DND-41 (cell line): ENCODE results near the gene SLC38A8.

Source experiments
- ATAC-seq: fragments of 200-7000 bp; cut with Tn5 transposase; 3 replicates; pipeline ENCODE4 v1.9.1; 2021; ENCODE audit warnings: low read depth; ENCODE audit not compliant: insufficient read depth
- DNase-seq: peaks from one replicate; pipeline ENCODE4 v3.0.0-alpha.2; 2020
- H2AFZ ChIP-seq: 2 replicates; pipeline ENCODE4 v1.6.0; 2012; ENCODE audit warnings: low read depth, low read length
- H3K27ac ChIP-seq: 2 replicates; pipeline ENCODE4 v1.5.1; 2012; ENCODE audit warnings: low read length, inconsistent platforms
- H3K27me3 ChIP-seq: fragments of 200-600 bp; sonication (generic); 2 replicates; pipeline ENCODE4 v1.6.0; 2012; ENCODE audit warnings: low read length, mild to moderate bottlenecking, inconsistent platforms; ENCODE audit not compliant: insufficient read depth, poor library complexity
- H3K36me3 ChIP-seq: 2 replicates; pipeline ENCODE4 v1.5.1; 2012; ENCODE audit warnings: low read length, inconsistent platforms; ENCODE audit not compliant: insufficient read depth
- H3K4me1 ChIP-seq: 2 replicates; pipeline ENCODE4 v1.5.1; 2012; ENCODE audit warnings: mild to moderate bottlenecking, low read length; ENCODE audit not compliant: insufficient read depth
- H3K4me2 ChIP-seq: 2 replicates; pipeline ENCODE4 v1.6.0; 2012; ENCODE audit warnings: mild to moderate bottlenecking, moderate library complexity, low read length, inconsistent platforms; ENCODE audit not compliant: insufficient read depth
- H3K4me3 ChIP-seq, 2 experiments: fragments of 200-600 bp in 1 of 2; shearing (Covaris generic) in 1 of 2; 2 replicates each; pipeline ENCODE4 v1.5.1; 2012 to 2016; ENCODE audit warnings: inconsistent platforms in 2 of 2, low read length in 2 of 2, mild to moderate bottlenecking in 2 of 2, low read depth in 1 of 2, moderate library complexity in 1 of 2
- H3K79me2 ChIP-seq: 2 replicates; pipeline ENCODE4 v1.6.0; 2012; ENCODE audit warnings: low read length, inconsistent platforms; ENCODE audit not compliant: insufficient read depth
- H3K9ac ChIP-seq: 2 replicates; pipeline ENCODE4 v1.6.0; 2012; ENCODE audit warnings: low read depth, mild to moderate bottlenecking, inconsistent platforms, low read length, moderate library complexity
- H3K9me3 ChIP-seq: 2 replicates; pipeline ENCODE4 v1.5.1; 2012; ENCODE audit warnings: low read length, moderate library complexity, mild to moderate bottlenecking, inconsistent platforms; ENCODE audit not compliant: insufficient read depth, severe bottlenecking
- H4K20me1 ChIP-seq: 2 replicates; pipeline ENCODE4 v1.6.0; 2012; ENCODE audit warnings: low read length; ENCODE audit not compliant: insufficient read depth
- CTCF ChIP-seq: IDR thresholded peaks from 2 replicates; pipeline ENCODE4 v1.5.1; 2012; ENCODE audit warnings: borderline replicate concordance, low read length, moderate library complexity, mild to moderate bottlenecking; ENCODE audit not compliant: poor library complexity, severe bottlenecking; ENCODE audit errors: extremely low read depth
- EZH2 ChIP-seq: IDR thresholded peaks from 3 replicates; pipeline ENCODE4 v1.6.1; 2012; ENCODE audit warnings: borderline replicate concordance, low read depth, mild to moderate bottlenecking, moderate library complexity, low read length, inconsistent platforms; ENCODE audit not compliant: severe bottlenecking

SLC38A8 gene

GRCh38 chr16:84031556-84031955 lies 11.0 kb downstream of the SLC38A8 start:
- peaks cover 10% of the 10 kb centered on the region for H3K27me3 ChIP-seq
- no peaks in the 10 kb centered on the region for H3K9me3 ChIP-seq
- peaks cover 9% of the 10 kb centered on the region for H4K20me1 ChIP-seq
- H3K27ac ChIP-seq, result no peak overlapping the region
- H3K4me1 ChIP-seq, result no peaks in the 10 kb centered on the region
- H3K79me2 ChIP-seq, result no peaks in the 10 kb centered on the region
- no peak overlapping the region for H3K9ac ChIP-seq
- no peak for ATAC-seq
- no peaks in the 10 kb centered on the region for H3K36me3 ChIP-seq
- H3K4me2 ChIP-seq, result no peak overlapping the region
- H3K4me3 ChIP-seq, result no peak overlapping the region
- no peak overlapping the region for H2AFZ ChIP-seq
- TF ChIP-seq EZH2 (no peak), CTCF (no peak)
- no peak for DNase-seq

- no peak for ATAC-seq
- Histone ChIP-seq H3K27me3 (peaks cover 10% of the 10 kb centered on the region), H3K4me2 (no peak overlapping the region), H3K4me1 (no peaks in the 10 kb centered on the region), H4K20me1 (peaks cover 9% of the 10 kb centered on the region), H3K36me3 (no peaks in the 10 kb centered on the region), H3K9ac (no peak overlapping the region), H3K4me3 (no peak overlapping the region), H2AFZ (no peak overlapping the region), H3K9me3 (no peaks in the 10 kb centered on the region), H3K27ac (no peak overlapping the region), H3K79me2 (no peaks in the 10 kb centered on the region)
- TF ChIP-seq EZH2 (no peak), CTCF (no peak)
- no peak for DNase-seq
Measured at GRCh38 chr16:84029297-84030047, 13.1 kb downstream of the SLC38A8 start.

- no peak overlapping the region for H3K4me2 ChIP-seq
- no peaks in the 10 kb centered on the region for H3K36me3 ChIP-seq
- no peak overlapping the region for H2AFZ ChIP-seq
- no peak for TF ChIP-seq EZH2
- no peak for TF ChIP-seq CTCF
- H3K79me2 ChIP-seq, result no peaks in the 10 kb centered on the region
- H4K20me1 ChIP-seq, result peaks cover 9% of the 10 kb centered on the region
- H3K9me3 ChIP-seq, result no peaks in the 10 kb centered on the region
- H3K27me3 ChIP-seq, result peaks cover 10% of the 10 kb centered on the region
- no peak for DNase-seq
- no peak overlapping the region for H3K27ac ChIP-seq
- no peak overlapping the region for H3K9ac ChIP-seq
- no peak for ATAC-seq
- H3K4me3 ChIP-seq, result no peak overlapping the region
- no peaks in the 10 kb centered on the region for H3K4me1 ChIP-seq
Measured at GRCh38 chr16:84027625-84028024, 15.0 kb downstream of the SLC38A8 start.
